Medulla oblongata (tissue), 1 donor: ENCODE measurements around the gene CTNNBL1.
"Not testable (repeated sequence)": the region's sequence is repeated elsewhere in the genome, so short reads cannot be mapped to it uniquely, and the experiment has no call there.

Source experiments
- DNase-seq: peaks from one replicate; pipeline ENCODE4 v3.0.0-alpha.2; 2015; ENCODE audit errors: extremely low spot score

The CTNNBL1 gene

GRCh38 chr20:37693635-37694626, at the start of gene CTNNBL1:
Gene CTNNBL1 (plus strand): TSS chr20:37694030. CDS start chr20:37694123, 93 bp downstream.
- peak; percentile 98 for DNase-seq

GRCh38 chr20:37644605-37645004, 49.2 kb upstream of the CTNNBL1 start:
- no peak for DNase-seq

DNA sequence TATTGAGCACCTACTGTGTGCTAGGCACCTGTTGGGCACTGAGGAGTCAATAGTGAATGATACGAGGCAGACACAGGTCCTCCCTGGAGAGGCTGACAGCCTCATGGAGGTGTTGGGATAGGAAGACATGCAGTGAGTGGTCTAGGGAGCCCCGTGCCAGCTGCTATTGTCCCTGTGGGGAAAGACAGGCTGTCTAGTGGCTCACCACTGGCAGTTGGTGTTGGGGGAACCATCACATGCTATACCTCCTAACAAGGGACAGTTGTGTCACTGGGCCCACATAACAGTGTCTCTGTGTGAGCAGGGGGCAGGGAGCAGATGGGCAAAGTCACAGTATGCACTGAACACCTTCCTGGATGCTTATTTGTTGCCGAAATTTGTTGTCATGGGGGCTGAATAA, 45.9 kb upstream of the CTNNBL1 start:
- DNase-seq, result no peak

DNA sequence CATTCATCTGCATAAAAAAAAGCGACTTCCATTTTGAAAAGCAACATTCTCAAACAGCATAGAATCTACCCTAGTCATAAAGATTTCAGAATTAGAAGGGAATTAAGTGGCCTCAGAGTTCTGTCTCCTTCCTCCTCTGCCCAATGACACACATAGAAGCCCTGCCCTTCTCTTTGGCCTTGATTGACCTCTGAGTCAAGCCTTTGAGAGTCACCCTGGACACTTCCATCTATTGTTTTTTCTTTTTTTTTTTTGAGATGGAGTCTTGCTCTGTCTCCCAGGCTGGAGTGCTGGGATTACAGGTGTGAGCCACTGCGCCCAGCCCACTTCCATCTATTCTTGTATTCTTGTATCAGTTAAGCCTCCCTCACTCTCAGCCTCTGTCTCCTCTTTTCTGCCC, 44.8 kb upstream of the CTNNBL1 start:
- no peak for DNase-seq

GRCh38 chr20:37649676-37650370, 44.0 kb upstream of the CTNNBL1 start:
- DNase-seq, result peak; percentile 5

DNA sequence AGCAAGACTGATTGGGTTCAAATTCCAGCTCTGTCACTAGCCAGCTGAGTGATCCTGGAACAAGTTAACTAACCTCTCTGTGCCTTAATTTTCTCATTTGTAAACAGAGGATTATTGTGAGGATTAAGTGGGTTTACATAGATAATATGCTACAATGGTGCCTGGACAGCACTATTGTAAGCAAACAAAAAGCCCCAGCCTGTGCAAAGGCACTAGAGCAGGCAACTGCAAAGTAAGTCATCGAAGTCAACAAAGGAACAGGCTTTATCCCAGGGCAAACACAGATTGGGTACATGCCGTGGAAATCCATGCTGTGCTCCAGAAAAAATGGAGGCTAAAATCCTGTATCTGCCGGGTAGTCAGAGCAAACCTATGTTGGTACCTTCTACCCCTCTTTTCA, 43.2 kb upstream of the CTNNBL1 start:
- no peak for DNase-seq

DNA sequence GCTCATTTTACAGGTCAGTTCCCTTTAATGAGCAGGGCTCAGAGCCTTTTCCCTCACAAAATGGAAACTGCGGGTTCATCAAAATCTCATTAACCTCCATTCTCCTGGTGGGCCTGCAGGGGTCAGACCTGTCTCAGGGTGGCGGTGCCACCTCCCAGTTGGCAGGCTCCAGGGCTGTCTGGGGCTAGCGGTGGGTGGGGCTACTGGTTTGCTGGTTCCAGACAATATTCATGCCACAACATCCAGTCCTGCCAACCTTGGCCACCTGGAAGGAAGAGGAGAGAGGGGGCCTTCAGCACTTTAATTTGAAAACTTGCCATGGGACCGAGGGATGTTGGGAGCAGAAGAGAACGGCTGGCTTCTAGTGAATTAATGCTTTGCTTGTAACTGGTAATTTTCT, 41.9 kb upstream of the CTNNBL1 start:
- DNase-seq, result no peak

DNA sequence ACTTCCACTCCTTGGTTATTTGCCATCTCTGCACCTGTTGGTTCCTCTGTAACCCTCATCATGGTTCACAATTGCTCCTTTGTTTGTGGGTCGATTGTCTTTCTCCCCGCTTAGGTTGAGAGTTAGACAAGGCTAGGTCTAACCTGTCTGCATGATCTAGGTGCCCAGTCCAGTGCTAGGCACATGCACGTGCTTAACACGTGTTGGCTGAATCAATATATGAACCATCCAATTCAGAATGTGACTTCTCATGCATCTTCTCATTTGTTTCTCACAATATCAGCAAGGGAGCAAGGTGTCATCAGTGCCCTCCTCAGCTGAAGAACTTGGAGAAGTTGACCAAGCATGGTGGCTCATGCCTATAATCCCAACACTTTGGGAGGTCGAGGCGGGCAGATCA, 36.9 kb upstream of the CTNNBL1 start:
- no peak for DNase-seq

DNA sequence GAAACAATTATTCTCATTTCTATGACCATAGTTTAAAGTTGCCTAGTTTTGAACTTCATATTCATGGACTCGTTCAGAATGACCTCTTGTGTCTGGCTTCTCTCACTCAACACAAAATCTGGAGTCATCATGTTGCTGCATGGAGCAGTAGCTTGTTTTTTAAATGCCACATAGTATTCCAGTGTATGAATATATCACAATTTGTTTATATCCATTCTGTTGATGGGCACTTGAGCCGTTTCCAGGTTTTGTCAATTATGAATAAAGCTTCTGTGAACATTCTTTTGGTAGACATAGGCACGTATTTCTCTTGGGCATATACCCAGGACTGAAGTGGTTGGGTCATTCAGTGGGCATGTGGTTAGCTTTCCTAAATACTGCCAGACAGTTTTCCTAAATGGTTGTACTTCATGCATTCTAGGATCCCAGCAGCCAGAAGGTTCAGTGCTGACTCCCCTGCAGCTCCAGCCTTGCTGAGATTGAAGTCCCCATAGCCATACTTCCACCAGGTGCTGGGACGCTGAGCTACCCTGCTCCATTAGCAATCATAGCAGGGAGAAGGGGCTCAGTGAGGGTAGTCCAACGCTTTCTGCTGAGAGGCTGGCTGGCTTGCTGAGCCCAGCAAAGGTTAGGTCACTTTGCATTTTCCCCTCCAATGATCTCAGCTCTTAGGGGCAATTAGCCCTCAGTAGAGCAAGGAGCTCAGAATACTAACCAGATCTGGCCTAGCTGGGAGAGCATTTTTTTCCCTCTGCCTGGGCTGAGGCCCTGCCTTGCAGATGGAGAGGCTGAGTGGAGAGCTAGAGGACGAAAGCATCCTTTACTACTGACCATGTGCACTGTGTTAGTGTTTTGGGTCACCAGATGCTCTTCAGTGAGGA, 35.7 kb upstream of the CTNNBL1 start:
- no peak for DNase-seq

DNA sequence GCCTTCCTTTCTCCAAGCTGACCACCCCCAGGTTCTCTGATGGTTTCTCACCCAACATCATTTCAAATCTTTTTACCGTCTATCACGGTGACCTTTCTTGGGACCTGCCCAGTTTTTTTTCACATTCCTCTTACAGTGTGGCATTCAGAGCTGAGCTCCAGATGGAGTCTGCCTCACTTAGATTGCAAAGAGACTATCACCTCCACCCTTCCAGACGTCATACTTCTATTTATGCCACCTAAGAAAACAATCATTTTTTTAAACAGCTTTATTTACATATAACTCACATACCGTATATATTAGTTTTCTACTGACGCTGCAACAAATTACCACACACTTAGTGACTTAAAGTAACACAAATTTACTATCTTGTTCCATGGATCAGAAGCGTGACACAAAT, 32.3 kb upstream of the CTNNBL1 start:
- no peak for DNase-seq

- no peak for DNase-seq
Measured at GRCh38 chr20:37662308-37662707, 31.5 kb upstream of the CTNNBL1 start.

DNA sequence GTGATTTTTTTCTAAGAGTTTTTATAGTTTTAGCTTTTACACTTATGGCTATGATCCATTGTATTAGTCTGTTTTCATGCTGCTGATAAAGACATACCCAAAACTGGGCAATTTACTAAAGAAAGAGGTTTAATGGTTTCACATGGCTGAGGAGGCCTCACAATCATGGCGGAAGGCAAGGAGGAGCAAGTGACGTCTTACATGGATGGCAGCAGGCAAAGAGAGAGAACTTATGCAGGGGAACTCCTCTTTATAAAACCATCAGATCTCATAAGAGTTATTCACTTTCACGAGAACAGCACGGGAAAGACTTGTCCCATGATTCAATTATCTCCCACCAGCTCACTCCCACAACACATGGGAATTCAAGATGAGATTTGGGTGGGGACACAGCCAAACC, 29.2 kb upstream of the CTNNBL1 start:
- DNase-seq, result not testable (repeated sequence)

DNA sequence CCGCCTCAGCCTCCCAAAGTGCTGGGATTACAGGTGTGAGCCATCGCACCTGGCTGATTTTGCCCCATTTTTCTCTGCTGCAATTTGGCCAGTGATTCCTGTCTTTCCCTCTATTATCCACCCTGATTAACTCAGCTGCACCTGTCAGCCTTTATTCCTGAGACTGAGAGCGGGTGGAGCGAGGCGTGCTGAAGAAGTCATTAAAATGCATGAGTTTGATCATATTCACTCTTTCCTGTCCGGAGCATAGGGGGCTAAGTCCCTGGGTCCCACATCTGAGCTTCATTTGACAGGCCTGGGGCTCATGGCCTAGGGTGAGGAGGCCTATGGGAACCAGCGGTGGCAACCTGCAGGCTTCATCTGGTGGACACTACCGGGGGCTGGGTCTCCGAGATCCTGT, 25.7 kb upstream of the CTNNBL1 start:
- no peak for DNase-seq

GRCh38 chr20:37669062-37669772, 24.6 kb upstream of the CTNNBL1 start:
- no peak for DNase-seq

- no peak for DNase-seq
Measured at GRCh38 chr20:37669773-37670236, 24.0 kb upstream of the CTNNBL1 start.

DNA sequence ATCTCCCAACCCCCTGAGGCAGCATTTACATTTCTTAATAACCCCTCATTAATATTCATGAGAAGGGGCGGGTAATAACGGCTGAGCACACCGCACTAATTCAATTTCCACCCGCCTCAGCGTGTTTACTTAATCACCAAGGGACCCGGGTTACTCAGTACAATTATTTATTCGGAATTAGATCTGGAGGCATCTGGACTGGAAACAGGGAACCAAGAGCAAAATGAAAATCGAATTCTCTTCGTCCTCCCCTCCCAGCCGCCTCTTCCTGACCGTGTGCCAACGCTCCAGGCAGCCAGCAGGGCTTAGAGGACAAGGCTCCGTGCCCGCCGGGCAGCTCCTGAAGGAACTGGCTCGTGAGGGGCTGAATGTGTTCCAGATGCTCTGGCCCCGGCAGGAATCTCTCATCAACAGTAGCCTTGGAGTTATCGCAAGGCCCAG, 23.5 kb upstream of the CTNNBL1 start:
- DNase-seq, result peak; percentile 26

GRCh38 chr20:37672143-37672542, 21.7 kb upstream of the CTNNBL1 start:
- no peak for DNase-seq

GRCh38 chr20:37673444-37673843, 20.4 kb upstream of the CTNNBL1 start:
- DNase-seq, result no peak

GRCh38 chr20:37676440-37676839, 17.4 kb upstream of the CTNNBL1 start:
- DNase-seq, result no peak

DNA sequence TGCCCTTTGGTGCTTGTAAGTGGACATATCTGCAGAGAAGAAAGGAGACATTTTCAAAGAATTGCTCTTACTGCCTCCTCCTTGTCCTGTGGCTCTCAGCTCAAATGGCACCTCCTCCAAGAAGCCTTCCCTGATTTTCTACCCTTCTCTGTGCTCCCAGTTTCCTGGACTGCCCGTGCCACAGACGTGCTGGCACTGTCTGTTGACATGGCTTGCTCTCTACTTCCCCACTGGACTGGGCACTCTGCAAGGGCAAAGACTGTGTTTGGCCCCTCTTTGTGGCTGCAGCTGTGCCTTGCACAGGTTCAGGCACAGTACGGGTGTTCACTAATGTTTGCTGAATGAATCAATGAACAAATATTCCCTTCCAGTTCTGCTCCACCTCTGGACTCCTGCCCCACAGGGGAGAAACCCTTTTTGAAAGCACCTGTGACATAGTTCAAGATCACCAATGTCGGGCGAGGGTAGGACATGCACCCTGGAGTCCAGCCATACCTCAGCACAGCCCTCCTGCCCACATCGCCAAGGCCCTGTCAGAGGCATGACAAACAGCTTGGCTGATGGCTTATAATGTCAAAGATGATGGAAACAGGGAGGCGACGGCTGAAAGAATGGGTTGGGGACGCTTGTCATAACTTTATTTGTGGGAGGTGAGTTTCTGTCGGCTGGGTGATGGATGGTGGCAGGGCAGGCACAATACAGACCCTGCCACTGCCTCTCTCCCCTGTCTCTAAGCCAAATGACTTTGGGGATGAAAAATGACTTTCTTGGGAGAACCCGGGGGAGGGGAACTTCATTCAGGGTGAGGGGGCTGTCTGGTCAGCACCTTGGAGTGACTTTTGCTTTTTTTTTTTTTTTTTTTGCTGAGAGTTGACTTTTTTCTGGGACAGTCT, 15.6 kb upstream of the CTNNBL1 start:
- DNase-seq, result no peak
